ENCODE results near the gene ACKR1.

DNA sequence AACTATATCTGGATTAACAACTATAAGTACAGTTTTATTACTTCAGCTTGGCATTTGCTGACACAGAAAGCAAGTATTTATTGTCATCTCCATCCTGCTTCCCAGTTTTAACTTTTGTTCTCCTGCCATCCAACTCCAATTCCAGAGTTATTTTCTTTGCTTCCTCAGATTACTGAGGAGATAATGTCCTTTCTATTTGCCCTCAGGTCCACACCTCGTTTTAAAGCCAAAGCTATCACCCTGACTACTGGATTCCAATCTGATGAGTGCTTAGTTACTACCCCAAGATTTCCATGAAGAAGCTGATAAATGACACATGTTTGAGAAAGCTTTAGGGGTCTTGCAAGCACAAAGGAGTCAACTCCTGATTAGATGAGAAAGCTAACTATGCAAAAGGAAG is 25.2 kb downstream of the ACKR1 start:
- TF ChIP-seq, protein P1, sequence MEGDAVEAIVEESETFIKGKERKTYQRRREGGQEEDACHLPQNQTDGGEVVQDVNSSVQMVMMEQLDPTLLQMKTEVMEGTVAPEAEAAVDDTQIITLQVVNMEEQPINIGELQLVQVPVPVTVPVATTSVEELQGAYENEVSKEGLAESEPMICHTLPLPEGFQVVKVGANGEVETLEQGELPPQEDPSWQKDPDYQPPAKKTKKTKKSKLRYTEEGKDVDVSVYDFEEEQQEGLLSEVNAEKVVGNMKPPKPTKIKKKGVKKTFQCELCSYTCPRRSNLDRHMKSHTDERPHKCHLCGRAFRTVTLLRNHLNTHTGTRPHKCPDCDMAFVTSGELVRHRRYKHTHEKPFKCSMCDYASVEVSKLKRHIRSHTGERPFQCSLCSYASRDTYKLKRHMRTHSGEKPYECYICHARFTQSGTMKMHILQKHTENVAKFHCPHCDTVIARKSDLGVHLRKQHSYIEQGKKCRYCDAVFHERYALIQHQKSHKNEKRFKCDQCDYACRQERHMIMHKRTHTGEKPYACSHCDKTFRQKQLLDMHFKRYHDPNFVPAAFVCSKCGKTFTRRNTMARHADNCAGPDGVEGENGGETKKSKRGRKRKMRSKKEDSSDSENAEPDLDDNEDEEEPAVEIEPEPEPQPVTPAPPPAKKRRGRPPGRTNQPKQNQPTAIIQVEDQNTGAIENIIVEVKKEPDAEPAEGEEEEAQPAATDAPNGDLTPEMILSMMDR (optimal IDR thresholded peaks at IDR 0.05 in 1 of 3, IDR thresholded peaks at IDR 0.05 in 1 of 3, conservative IDR thresholded peaks at IDR 0.05 in 1 of 3; ENCODE audit: extremely low read depth in 1 of 3, insufficient read depth in 2 of 3, low read length in 3 of 3) = no peak
- no peak for TF ChIP-seq EZH2 (IDR thresholded peaks at IDR 0.05; ENCODE audit: low read length)

All from keratinocyte (primary cell).